ENCODE results near the gene LIPG.

The LIPG gene

DNA sequence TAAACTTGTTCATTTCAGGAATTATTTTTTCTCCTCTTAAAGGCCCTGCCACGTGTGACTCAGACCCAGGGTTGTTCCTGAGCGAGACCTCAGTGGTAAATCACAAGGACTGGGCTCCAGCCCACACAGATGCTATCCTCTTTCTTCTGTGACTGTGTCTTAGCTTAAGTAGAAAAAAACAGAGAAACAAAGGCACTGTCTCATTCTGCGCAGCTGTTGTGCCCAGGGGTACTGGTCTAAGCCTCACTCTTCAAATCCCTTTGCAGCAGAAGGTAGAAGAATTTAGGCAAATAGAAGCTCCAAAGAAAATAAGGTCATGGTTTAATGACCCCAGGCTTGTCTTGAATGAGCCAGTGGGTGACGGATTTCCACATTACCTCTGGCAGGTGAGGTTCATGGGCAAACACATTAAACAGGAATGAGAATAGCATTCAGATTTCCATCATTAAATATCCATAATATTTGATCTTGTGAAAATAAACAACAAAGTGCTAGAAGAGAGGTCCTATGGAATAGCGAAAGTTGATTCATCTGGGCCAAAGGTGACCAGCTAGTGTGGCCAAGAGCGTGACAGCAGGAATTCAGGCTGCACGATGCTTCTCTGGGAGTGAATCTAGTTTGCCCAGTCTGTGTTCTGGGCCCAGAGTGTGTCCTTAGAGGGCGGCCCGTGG is 63.3 kb downstream of the LIPG start:
- no peaks in the 10 kb centered on the region for H3K9me2 ChIP-seq (replicated peaks; ENCODE audit: low read depth, low read length)
- no peaks in the 10 kb centered on the region for H3K27me3 ChIP-seq (ENCODE audit: insufficient read depth, low read length, poor library complexity, severe bottlenecking)
- no peak overlapping the region for H3K9ac ChIP-seq (ENCODE audit: low read depth, low read length, poor library complexity, severe bottlenecking)
- no peaks in the 10 kb centered on the region for H4K20me1 ChIP-seq (ENCODE audit: insufficient read depth, low read length, poor library complexity, severe bottlenecking)
- H3F3A ChIP-seq (ENCODE audit: low read depth): no peaks in the 10 kb centered on the region
- no peaks in the 10 kb centered on the region for H3K36me3 ChIP-seq (ENCODE audit: insufficient read depth, low read length)
- H3K79me2 ChIP-seq (ENCODE audit: insufficient read depth, low read length): no peaks in the 10 kb centered on the region
- H3K4me2 ChIP-seq (ENCODE audit: low read depth, low read length, poor library complexity, severe bottlenecking): no peak overlapping the region
- H3K9me3 ChIP-seq (ENCODE audit: insufficient read depth, low read depth, low read length): no peaks in the 10 kb centered on the region
- no peak overlapping the region for H3K4me3 ChIP-seq (ENCODE audit: low read length, poor library complexity, severe bottlenecking)
- no peak overlapping the region for H2AFZ ChIP-seq (ENCODE audit: low read length)
- peaks cover 29% of the 10 kb centered on the region for H3K4me1 ChIP-seq (ENCODE audit: insufficient read depth, low read length, poor library complexity, severe bottlenecking)
- TF ChIP-seq EZH2phosphoT487 (IDR thresholded peaks at IDR 0.05; ENCODE audit: borderline replicate concordance): no peak
- TF ChIP-seq, protein P1, sequence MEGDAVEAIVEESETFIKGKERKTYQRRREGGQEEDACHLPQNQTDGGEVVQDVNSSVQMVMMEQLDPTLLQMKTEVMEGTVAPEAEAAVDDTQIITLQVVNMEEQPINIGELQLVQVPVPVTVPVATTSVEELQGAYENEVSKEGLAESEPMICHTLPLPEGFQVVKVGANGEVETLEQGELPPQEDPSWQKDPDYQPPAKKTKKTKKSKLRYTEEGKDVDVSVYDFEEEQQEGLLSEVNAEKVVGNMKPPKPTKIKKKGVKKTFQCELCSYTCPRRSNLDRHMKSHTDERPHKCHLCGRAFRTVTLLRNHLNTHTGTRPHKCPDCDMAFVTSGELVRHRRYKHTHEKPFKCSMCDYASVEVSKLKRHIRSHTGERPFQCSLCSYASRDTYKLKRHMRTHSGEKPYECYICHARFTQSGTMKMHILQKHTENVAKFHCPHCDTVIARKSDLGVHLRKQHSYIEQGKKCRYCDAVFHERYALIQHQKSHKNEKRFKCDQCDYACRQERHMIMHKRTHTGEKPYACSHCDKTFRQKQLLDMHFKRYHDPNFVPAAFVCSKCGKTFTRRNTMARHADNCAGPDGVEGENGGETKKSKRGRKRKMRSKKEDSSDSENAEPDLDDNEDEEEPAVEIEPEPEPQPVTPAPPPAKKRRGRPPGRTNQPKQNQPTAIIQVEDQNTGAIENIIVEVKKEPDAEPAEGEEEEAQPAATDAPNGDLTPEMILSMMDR (conservative IDR thresholded peaks at IDR 0.05; ENCODE audit: low read length): no peak

DNA sequence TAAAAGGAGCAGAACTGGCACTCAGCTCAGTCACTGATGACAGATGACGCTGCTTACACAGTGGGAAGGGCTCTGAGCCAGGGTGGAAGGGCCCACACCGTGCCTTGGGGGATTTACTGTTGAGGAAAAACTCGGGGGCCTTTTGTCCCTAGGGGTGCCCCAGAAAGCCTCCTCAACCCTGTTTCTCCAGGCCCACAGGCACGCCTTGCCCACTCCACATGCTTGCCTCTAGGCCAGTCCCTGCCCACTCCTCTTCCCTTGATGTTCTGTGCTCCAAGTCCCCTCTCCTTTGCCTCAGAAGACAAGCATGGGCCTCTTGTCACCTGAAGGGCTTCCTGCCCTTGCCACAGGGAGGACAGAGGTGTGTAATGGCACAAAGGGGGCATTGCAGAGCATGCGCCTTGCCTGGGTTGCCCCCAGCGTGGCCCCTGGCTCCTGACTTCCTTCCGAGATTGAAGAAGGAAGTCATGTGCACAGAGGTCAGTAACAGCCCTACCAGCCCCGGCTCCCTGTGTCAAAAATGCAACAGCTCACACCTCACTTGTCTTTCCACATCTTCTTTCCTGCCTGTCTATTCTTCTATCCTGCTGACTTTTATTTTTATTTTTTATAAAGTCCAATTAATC is 65.1 kb downstream of the LIPG start:
- H3K4me2 ChIP-seq (ENCODE audit: low read depth, low read length, poor library complexity, severe bottlenecking): peak overlapping the region; percentile 59
- H3F3A ChIP-seq (ENCODE audit: low read depth): no peaks in the 10 kb centered on the region
- H3K4me3 ChIP-seq (ENCODE audit: low read length, poor library complexity, severe bottlenecking): no peak overlapping the region
- H3K9ac ChIP-seq (ENCODE audit: low read depth, low read length, poor library complexity, severe bottlenecking): no peak overlapping the region
- TF ChIP-seq EZH2phosphoT487 (IDR thresholded peaks at IDR 0.05; ENCODE audit: borderline replicate concordance): no peak
- TF ChIP-seq, protein P1 (conservative IDR thresholded peaks at IDR 0.05; ENCODE audit: low read length): no peak
- no peaks in the 10 kb centered on the region for H4K20me1 ChIP-seq (ENCODE audit: insufficient read depth, low read length, poor library complexity, severe bottlenecking)
- no peaks in the 10 kb centered on the region for H3K79me2 ChIP-seq (ENCODE audit: insufficient read depth, low read length)
- H3K9me3 ChIP-seq (ENCODE audit: insufficient read depth, low read depth, low read length): no peaks in the 10 kb centered on the region
- H3K4me1 ChIP-seq (ENCODE audit: insufficient read depth, low read length, poor library complexity, severe bottlenecking): peaks cover 20% of the 10 kb centered on the region
- H3K36me3 ChIP-seq (ENCODE audit: insufficient read depth, low read length): no peaks in the 10 kb centered on the region
- no peak overlapping the region for H2AFZ ChIP-seq (ENCODE audit: low read length)
- no peaks in the 10 kb centered on the region for H3K27me3 ChIP-seq (ENCODE audit: insufficient read depth, low read length, poor library complexity, severe bottlenecking)
- H3K9me2 ChIP-seq (replicated peaks; ENCODE audit: low read depth, low read length): no peaks in the 10 kb centered on the region

GRCh38 chr18:49628119-49628518 is 66.3 kb downstream of the LIPG start:
- no peaks in the 10 kb centered on the region for H3K9me3 ChIP-seq (ENCODE audit: insufficient read depth, low read depth, low read length)
- no peaks in the 10 kb centered on the region for H3K79me2 ChIP-seq (ENCODE audit: insufficient read depth, low read length)
- no peak overlapping the region for H2AFZ ChIP-seq (ENCODE audit: low read length)
- H4K20me1 ChIP-seq (ENCODE audit: insufficient read depth, low read length, poor library complexity, severe bottlenecking): no peaks in the 10 kb centered on the region
- H3K9me2 ChIP-seq (replicated peaks; ENCODE audit: low read depth, low read length): no peaks in the 10 kb centered on the region
- H3K27me3 ChIP-seq (ENCODE audit: insufficient read depth, low read length, poor library complexity, severe bottlenecking): no peaks in the 10 kb centered on the region
- H3K4me1 ChIP-seq (ENCODE audit: insufficient read depth, low read length, poor library complexity, severe bottlenecking): peaks cover 18% of the 10 kb centered on the region
- TF ChIP-seq, protein P1 (conservative IDR thresholded peaks at IDR 0.05; ENCODE audit: low read length): no peak
- no peak for TF ChIP-seq EZH2phosphoT487 (IDR thresholded peaks at IDR 0.05; ENCODE audit: borderline replicate concordance)
- no peaks in the 10 kb centered on the region for H3F3A ChIP-seq (ENCODE audit: low read depth)
- H3K36me3 ChIP-seq (ENCODE audit: insufficient read depth, low read length): no peaks in the 10 kb centered on the region
- peak overlapping the region; percentile 8 for H3K4me3 ChIP-seq (ENCODE audit: low read length, poor library complexity, severe bottlenecking)
- no peak overlapping the region for H3K9ac ChIP-seq (ENCODE audit: low read depth, low read length, poor library complexity, severe bottlenecking)
- H3K4me2 ChIP-seq (ENCODE audit: low read depth, low read length, poor library complexity, severe bottlenecking): peak overlapping the region; percentile 59
